ENCODE data around the gene FOXN4.

FOXN4 gene

GRCh38 chr12:109299849-109300248 is 9.2 kb downstream of the FOXN4 start:
- Histone ChIP-seq H3K4me1 (ENCODE audit: control insufficient read depth in 1 of 2, insufficient read depth in 2 of 2, low read length in 2 of 2) (no peaks in the 10 kb centered on the region), H2BK120ac (ENCODE audit: insufficient read depth, low read length, poor library complexity) (no peak overlapping the region), H3K4me3 (ENCODE audit: low read depth, low read length) (no peak overlapping the region), H4K12ac (ENCODE audit: low read depth, low read length) (no peak overlapping the region), H3K79me2 (ENCODE audit: control insufficient read depth, insufficient read depth, low read length, poor library complexity) (no peaks in the 10 kb centered on the region), H3K4ac (ENCODE audit: low read depth, low read length) (no peak overlapping the region), H3K14ac (ENCODE audit: low read length) (no peak overlapping the region), H3K36me3 (ENCODE audit: control insufficient read depth in 1 of 2, insufficient read depth in 2 of 2, low read length in 2 of 2) (no peaks in the 10 kb centered on the region), H2AFZ (ENCODE audit: insufficient read depth, low read length, poor library complexity) (no peak overlapping the region), H3K4me2 (ENCODE audit: low read length) (no peak overlapping the region), H2BK12ac (ENCODE audit: low read length) (no peak overlapping the region), H3K18ac (ENCODE audit: low read length) (no peak overlapping the region), H2AK5ac (ENCODE audit: low read length) (no peak overlapping the region), H3K23ac (ENCODE audit: low read length) (no peak overlapping the region), H3K27ac (ENCODE audit: low read depth, low read length) (no peak overlapping the region), H2BK5ac (ENCODE audit: low read depth, low read length, poor library complexity) (no peak overlapping the region), H3K79me1 (ENCODE audit: low read length) (no peaks in the 10 kb centered on the region), H3K27me3 (ENCODE audit: insufficient read depth, low read length) (no peaks in the 10 kb centered on the region), H4K91ac (ENCODE audit: low read depth, low read length) (no peak overlapping the region), H3K9me3 (ENCODE audit: insufficient read depth, low read depth, low read length) (peaks cover 3% of the 10 kb centered on the region), H4K8ac (ENCODE audit: low read depth, low read length) (no peak overlapping the region), H3K9ac (ENCODE audit: low read length) (no peak overlapping the region)
- no peak for DNase-seq
- no CpG with 5 or more reads among the region's 7 CpGs for WGBS (ENCODE audit: extremely low coverage, insufficient coverage, insufficient read length)

- Histone ChIP-seq H3K79me2 (ENCODE audit: control insufficient read depth, insufficient read depth, low read length, poor library complexity) (no peaks in the 10 kb centered on the region), H3K9me3 (ENCODE audit: insufficient read depth, low read depth, low read length) (peaks cover 3% of the 10 kb centered on the region), H3K27me3 (ENCODE audit: insufficient read depth, low read length) (no peaks in the 10 kb centered on the region), H3K79me1 (ENCODE audit: low read length) (no peaks in the 10 kb centered on the region), H4K12ac (ENCODE audit: low read depth, low read length) (no peak overlapping the region), H2BK5ac (ENCODE audit: low read depth, low read length, poor library complexity) (no peak overlapping the region), H3K4me3 (ENCODE audit: low read depth, low read length) (peak overlapping the region; percentile 45), H3K14ac (ENCODE audit: low read length) (no peak overlapping the region), H4K91ac (ENCODE audit: low read depth, low read length) (no peak overlapping the region), H3K4me1 (ENCODE audit: control insufficient read depth in 1 of 2, insufficient read depth in 2 of 2, low read length in 2 of 2) (no peaks in the 10 kb centered on the region), H2BK12ac (ENCODE audit: low read length) (no peak overlapping the region), H3K4ac (ENCODE audit: low read depth, low read length) (no peak overlapping the region), H4K8ac (ENCODE audit: low read depth, low read length) (no peak overlapping the region), H2AK5ac (ENCODE audit: low read length) (no peak overlapping the region), H3K36me3 (ENCODE audit: control insufficient read depth in 1 of 2, insufficient read depth in 2 of 2, low read length in 2 of 2) (no peaks in the 10 kb centered on the region), H3K9ac (ENCODE audit: low read length) (no peak overlapping the region), H3K23ac (ENCODE audit: low read length) (no peak overlapping the region), H3K4me2 (ENCODE audit: low read length) (no peak overlapping the region), H3K27ac (ENCODE audit: low read depth, low read length) (no peak overlapping the region), H3K18ac (ENCODE audit: low read length) (no peak overlapping the region), H2BK120ac (ENCODE audit: insufficient read depth, low read length, poor library complexity) (no peak overlapping the region), H2AFZ (ENCODE audit: insufficient read depth, low read length, poor library complexity) (no peak overlapping the region)
- WGBS (ENCODE audit: extremely low coverage, insufficient coverage, insufficient read length), result no CpG with 5 or more reads among the region's 3 CpGs
- no peak for DNase-seq
Observed at GRCh38 chr12:109296431-109296830, 12.7 kb downstream of the FOXN4 start.

GRCh38 chr12:109295764-109296425 is 13.2 kb downstream of the FOXN4 start:
- Histone ChIP-seq H3K14ac (ENCODE audit: low read length) (no peak overlapping the region), H3K9ac (ENCODE audit: low read length) (no peak overlapping the region), H3K79me1 (ENCODE audit: low read length) (no peaks in the 10 kb centered on the region), H2BK120ac (ENCODE audit: insufficient read depth, low read length, poor library complexity) (no peak overlapping the region), H2BK12ac (ENCODE audit: low read length) (no peak overlapping the region), H3K4ac (ENCODE audit: low read depth, low read length) (no peak overlapping the region), H2AFZ (ENCODE audit: insufficient read depth, low read length, poor library complexity) (no peak overlapping the region), H4K8ac (ENCODE audit: low read depth, low read length) (no peak overlapping the region), H3K79me2 (ENCODE audit: control insufficient read depth, insufficient read depth, low read length, poor library complexity) (no peaks in the 10 kb centered on the region), H3K23ac (ENCODE audit: low read length) (no peak overlapping the region), H3K4me1 (ENCODE audit: control insufficient read depth in 1 of 2, insufficient read depth in 2 of 2, low read length in 2 of 2) (no peaks in the 10 kb centered on the region), H3K9me3 (ENCODE audit: insufficient read depth, low read depth, low read length) (peaks cover 3% of the 10 kb centered on the region), H2BK5ac (ENCODE audit: low read depth, low read length, poor library complexity) (no peak overlapping the region), H3K18ac (ENCODE audit: low read length) (no peak overlapping the region), H3K4me2 (ENCODE audit: low read length) (no peak overlapping the region), H4K91ac (ENCODE audit: low read depth, low read length) (no peak overlapping the region), H3K27me3 (ENCODE audit: insufficient read depth, low read length) (no peaks in the 10 kb centered on the region), H2AK5ac (ENCODE audit: low read length) (no peak overlapping the region), H3K4me3 (ENCODE audit: low read depth, low read length) (no peak overlapping the region), H3K36me3 (ENCODE audit: control insufficient read depth in 1 of 2, insufficient read depth in 2 of 2, low read length in 2 of 2) (no peaks in the 10 kb centered on the region), H4K12ac (ENCODE audit: low read depth, low read length) (no peak overlapping the region), H3K27ac (ENCODE audit: low read depth, low read length) (no peak overlapping the region)
- WGBS (ENCODE audit: extremely low coverage, insufficient coverage, insufficient read length), result no CpG with 5 or more reads among the region's 13 CpGs
- DNase-seq, result no peak

- no peak overlapping the region for H3K27ac ChIP-seq (ENCODE audit: low read depth, low read length)
- no peaks in the 10 kb centered on the region for H3K27me3 ChIP-seq (ENCODE audit: insufficient read depth, low read length)
- no peak overlapping the region for H2BK120ac ChIP-seq (ENCODE audit: insufficient read depth, low read length, poor library complexity)
- WGBS (ENCODE audit: extremely low coverage, insufficient coverage, insufficient read length), result no CpG with 5 or more reads among the region's 5 CpGs
- no peak overlapping the region for H4K12ac ChIP-seq (ENCODE audit: low read depth, low read length)
- H4K91ac ChIP-seq (ENCODE audit: low read depth, low read length), result no peak overlapping the region
- H3K18ac ChIP-seq (ENCODE audit: low read length), result no peak overlapping the region
- no peak for DNase-seq
- no peak overlapping the region for H3K14ac ChIP-seq (ENCODE audit: low read length)
- no peaks in the 10 kb centered on the region for H3K4me1 ChIP-seq (ENCODE audit: control insufficient read depth in 1 of 2, insufficient read depth in 2 of 2, low read length in 2 of 2)
- no peak overlapping the region for H3K4me2 ChIP-seq (ENCODE audit: low read length)
- no peak overlapping the region for H2AK5ac ChIP-seq (ENCODE audit: low read length)
- no peak overlapping the region for H2AFZ ChIP-seq (ENCODE audit: insufficient read depth, low read length, poor library complexity)
- no peaks in the 10 kb centered on the region for H3K79me1 ChIP-seq (ENCODE audit: low read length)
- H3K9ac ChIP-seq (ENCODE audit: low read length), result no peak overlapping the region
- peaks cover 3% of the 10 kb centered on the region for H3K9me3 ChIP-seq (ENCODE audit: insufficient read depth, low read depth, low read length)
- H2BK5ac ChIP-seq (ENCODE audit: low read depth, low read length, poor library complexity), result no peak overlapping the region
- H3K4ac ChIP-seq (ENCODE audit: low read depth, low read length), result no peak overlapping the region
- no peak overlapping the region for H4K8ac ChIP-seq (ENCODE audit: low read depth, low read length)
- H3K36me3 ChIP-seq (ENCODE audit: control insufficient read depth in 1 of 2, insufficient read depth in 2 of 2, low read length in 2 of 2), result no peaks in the 10 kb centered on the region
- no peaks in the 10 kb centered on the region for H3K79me2 ChIP-seq (ENCODE audit: control insufficient read depth, insufficient read depth, low read length, poor library complexity)
- no peak overlapping the region for H3K23ac ChIP-seq (ENCODE audit: low read length)
- no peak overlapping the region for H2BK12ac ChIP-seq (ENCODE audit: low read length)
- H3K4me3 ChIP-seq (ENCODE audit: low read depth, low read length), result no peak overlapping the region
Observed at GRCh38 chr12:109294286-109294796, 14.7 kb downstream of the FOXN4 start.
